Measurements from ENCODE around the gene RCBTB2. TPM values are rescaled to one million over a fixed set of nuclear protein-coding genes. Genes with fewer than 3 reads are reported as not detected.

RCBTB2 gene
- total and polyA plus RNA-seq, 5 donors, result 9.0 to 17.3 (median 16.8) TPM

- H3K27ac ChIP-seq (ENCODE audit: low read length), result peak overlapping the region; percentile 93
- DNase-seq, result peak; percentile 41 to 81 (median 75)
- intact Hi-C loops (cut with DNase I), result no loop called here
- 6% methylated on average over 11 of the region's 11 CpGs for WGBS
- ATAC-seq, result peak; percentile 83 to 87
- no peak overlapping the region for H3K4me3 ChIP-seq (ENCODE audit: low read length)
- no peaks in the 10 kb centered on the region for H3K27me3 ChIP-seq (ENCODE audit: control insufficient read depth, insufficient read depth)
- no peaks in the 10 kb centered on the region for H3K4me1 ChIP-seq (ENCODE audit: control insufficient read depth, insufficient read depth, low read length)
- no peaks in the 10 kb centered on the region for H3K9me3 ChIP-seq (ENCODE audit: control insufficient read depth, low read length)
These were observed 9.9 kb upstream of the RCBTB2 start for GRCh38 chr13:48542581-48543341.

- 70% methylated on average over 4 of the region's 4 CpGs for WGBS
- intact Hi-C loops (cut with DNase I), result no loop called here
- Histone ChIP-seq H3K4me1 (ENCODE audit: control insufficient read depth, insufficient read depth, low read length) (no peaks in the 10 kb centered on the region), H3K9me3 (ENCODE audit: control insufficient read depth, low read length) (no peaks in the 10 kb centered on the region), H3K27ac (ENCODE audit: low read length) (peak overlapping the region; percentile 93), H3K27me3 (ENCODE audit: control insufficient read depth, insufficient read depth) (no peaks in the 10 kb centered on the region), H3K4me3 (ENCODE audit: low read length) (no peak overlapping the region)
- DNase-seq (peak in 1 of 3 donors; percentile 42), ATAC-seq (peak; percentile 30 to 35)
These were observed 9.3 kb upstream of the RCBTB2 start for GRCh38 chr13:48542138-48542537.

GRCh38 chr13:48539550-48539949 lies 6.7 kb upstream of the RCBTB2 start:
- no peak overlapping the region for H3K4me3 ChIP-seq (ENCODE audit: low read length)
- H3K27me3 ChIP-seq (ENCODE audit: control insufficient read depth, insufficient read depth), result no peaks in the 10 kb centered on the region
- peak in 1 of 2 donors; percentile 26 for ATAC-seq
- H3K9me3 ChIP-seq (ENCODE audit: control insufficient read depth, low read length), result no peaks in the 10 kb centered on the region
- intact Hi-C loops (cut with DNase I), result no loop called here
- DNase-seq, result peak in 2 of 3 donors; percentile 31 to 50
- no peak overlapping the region for H3K27ac ChIP-seq (ENCODE audit: low read length)
- H3K4me1 ChIP-seq (ENCODE audit: control insufficient read depth, insufficient read depth, low read length), result no peaks in the 10 kb centered on the region

- H3K27me3 ChIP-seq (ENCODE audit: control insufficient read depth, insufficient read depth), result no peaks in the 10 kb centered on the region
- H3K4me1 ChIP-seq (ENCODE audit: control insufficient read depth, insufficient read depth, low read length), result no peaks in the 10 kb centered on the region
- WGBS, result 92% methylated on average over 5 of the region's 5 CpGs
- intact Hi-C loops (cut with DNase I), result no loop called here
- no peaks in the 10 kb centered on the region for H3K9me3 ChIP-seq (ENCODE audit: control insufficient read depth, low read length)
- no peak for ATAC-seq
- no peak overlapping the region for H3K27ac ChIP-seq (ENCODE audit: low read length)
- DNase-seq, result no peak
- no peak overlapping the region for H3K4me3 ChIP-seq (ENCODE audit: low read length)
These were observed 3.9 kb upstream of the RCBTB2 start for GRCh38 chr13:48536621-48537250.

- intact Hi-C loops (cut with DNase I), result no loop called here
- WGBS, result 90% methylated on average over 2 of the region's 2 CpGs
- ATAC-seq (no peak), DNase-seq (no peak)
- Histone ChIP-seq H3K4me1 (ENCODE audit: control insufficient read depth, insufficient read depth, low read length) (no peaks in the 10 kb centered on the region), H3K4me3 (ENCODE audit: low read length) (no peak overlapping the region), H3K27ac (ENCODE audit: low read length) (no peak overlapping the region), H3K27me3 (ENCODE audit: control insufficient read depth, insufficient read depth) (no peaks in the 10 kb centered on the region), H3K9me3 (ENCODE audit: control insufficient read depth, low read length) (no peaks in the 10 kb centered on the region)
These were observed 2.9 kb upstream of the RCBTB2 start for GRCh38 chr13:48535766-48536165.

- H3K4me3 ChIP-seq (ENCODE audit: low read length), result no peak overlapping the region
- 98% methylated on average over 5 of the region's 5 CpGs for WGBS
- intact Hi-C loops (cut with DNase I), result loop anchor here in 1 of 4 donors (5.0 kb wide), 1 partner anchor 37 kb away; no protein-coding TSS in a partner anchor
- H3K27ac ChIP-seq (ENCODE audit: low read length), result no peak overlapping the region
- H3K4me1 ChIP-seq (ENCODE audit: control insufficient read depth, insufficient read depth, low read length), result no peaks in the 10 kb centered on the region
- no peaks in the 10 kb centered on the region for H3K9me3 ChIP-seq (ENCODE audit: control insufficient read depth, low read length)
- H3K27me3 ChIP-seq (ENCODE audit: control insufficient read depth, insufficient read depth), result no peaks in the 10 kb centered on the region
- ATAC-seq, result no peak
- no peak for DNase-seq
These were observed 2.1 kb upstream of the RCBTB2 start for GRCh38 chr13:48534911-48535501.

GRCh38 chr13:48533961-48534600 lies 1.2 kb upstream of the RCBTB2 start:
- no peak for DNase-seq
- no peaks in the 10 kb centered on the region for H3K27me3 ChIP-seq (ENCODE audit: control insufficient read depth, insufficient read depth)
- H3K27ac ChIP-seq (ENCODE audit: low read length), result no peak overlapping the region
- no peak for ATAC-seq
- no peak overlapping the region for H3K4me3 ChIP-seq (ENCODE audit: low read length)
- no peaks in the 10 kb centered on the region for H3K9me3 ChIP-seq (ENCODE audit: control insufficient read depth, low read length)
- 76% methylated on average over 9 of the region's 9 CpGs for WGBS
- intact Hi-C loops (cut with DNase I), result loop anchor here in 1 of 4 donors (5.0 kb wide), 1 partner anchor 38 kb away; no protein-coding TSS in a partner anchor
- no peaks in the 10 kb centered on the region for H3K4me1 ChIP-seq (ENCODE audit: control insufficient read depth, insufficient read depth, low read length)

- Histone ChIP-seq H3K4me1 (ENCODE audit: control insufficient read depth, insufficient read depth, low read length) (no peaks in the 10 kb centered on the region), H3K27ac (ENCODE audit: low read length) (peak overlapping the region; percentile 83), H3K27me3 (ENCODE audit: control insufficient read depth, insufficient read depth) (no peaks in the 10 kb centered on the region), H3K4me3 (ENCODE audit: low read length) (peak overlapping the region; percentile 68), H3K9me3 (ENCODE audit: control insufficient read depth, low read length) (no peaks in the 10 kb centered on the region)
- WGBS, result 4% methylated on average over 16 of the region's 16 CpGs
- DNase-seq (no peak), ATAC-seq (peak; percentile 35 to 40)
- intact Hi-C loops (cut with DNase I), result loop anchor here in 1 of 4 donors (5.0 kb wide), 1 partner anchor 40 kb away; no protein-coding TSS in a partner anchor
These were observed 699 bp downstream of the RCBTB2 start for GRCh38 chr13:48532256-48532505.

GRCh38 chr13:48531416-48532255 lies 1.2 kb downstream of the RCBTB2 start:
- intact Hi-C loops (cut with DNase I), result loop anchor here in 1 of 4 donors (5.0 kb wide), 1 partner anchor 41 kb away; no protein-coding TSS in a partner anchor
- Histone ChIP-seq H3K4me1 (ENCODE audit: control insufficient read depth, insufficient read depth, low read length) (no peaks in the 10 kb centered on the region), H3K27ac (ENCODE audit: low read length) (peak overlapping the region; percentile 83), H3K27me3 (ENCODE audit: control insufficient read depth, insufficient read depth) (no peaks in the 10 kb centered on the region), H3K4me3 (ENCODE audit: low read length) (peak overlapping the region; percentile 68), H3K9me3 (ENCODE audit: control insufficient read depth, low read length) (no peaks in the 10 kb centered on the region)
- ATAC-seq (peak in 1 of 2 donors; percentile 1), DNase-seq (no peak)
- WGBS, result 29% methylated on average over 19 of the region's 19 CpGs

GRCh38 chr13:48530833-48531232 lies 2.0 kb downstream of the RCBTB2 start:
- intact Hi-C loops (cut with DNase I), result loop anchor here in 1 of 4 donors (5.0 kb wide), 1 partner anchor 41 kb away; no protein-coding TSS in a partner anchor
- Histone ChIP-seq H3K27me3 (ENCODE audit: control insufficient read depth, insufficient read depth) (no peaks in the 10 kb centered on the region), H3K9me3 (ENCODE audit: control insufficient read depth, low read length) (no peaks in the 10 kb centered on the region), H3K4me3 (ENCODE audit: low read length) (no peak overlapping the region), H3K27ac (ENCODE audit: low read length) (no peak overlapping the region), H3K4me1 (ENCODE audit: control insufficient read depth, insufficient read depth, low read length) (no peaks in the 10 kb centered on the region)
- no peak for ATAC-seq
- no peak for DNase-seq
- WGBS, result 81% methylated on average over 6 of the region's 6 CpGs

All from right cardiac atrium (tissue), 5 donors.